ENCODE data around the gene KCNMA1. TPM values are rescaled to one million over a fixed set of nuclear protein-coding genes. Genes with fewer than 3 reads are reported as not detected.

KCNMA1 gene

GRCh38 chr10:76830218-76830617 is 807.4 kb downstream of the KCNMA1 start:
- Histone ChIP-seq H3K4ac (ENCODE audit: low read depth in 1 of 2, low read length in 2 of 2) (no peak overlapping the region), H3K9ac (ENCODE audit: low read length) (no peak overlapping the region), H2BK5ac (ENCODE audit: low read depth, low read length, poor library complexity, severe bottlenecking) (no peak overlapping the region), H3K4me1 (ENCODE audit: control insufficient read depth, insufficient read depth, low read depth, low read length) (no peaks in the 10 kb centered on the region), H3K23ac (ENCODE audit: low read length in 2 of 2) (no peak overlapping the region), H2BK12ac (ENCODE audit: low read length in 2 of 2) (no peak overlapping the region), H2AK5ac (ENCODE audit: low read length, severe bottlenecking) (no peak overlapping the region), H4K8ac (ENCODE audit: low read length) (no peak overlapping the region), H2BK15ac (ENCODE audit: low read depth, poor library complexity, severe bottlenecking) (no peak overlapping the region), H4K91ac (ENCODE audit: low read length) (no peak overlapping the region), H2AFZ (ENCODE audit: low read depth, low read length) (no peak overlapping the region), H3K36me3 (ENCODE audit: control insufficient read depth in 1 of 2, insufficient read depth in 2 of 2, low read depth in 1 of 2, low read length in 2 of 2) (no peaks in the 10 kb centered on the region), H3K4me2 (ENCODE audit: low read length, poor library complexity, severe bottlenecking) (no peak overlapping the region), H3K27me3 (ENCODE audit: control insufficient read depth in 1 of 2, insufficient read depth in 1 of 2, low read length in 2 of 2) (peaks cover 16 to 17% of the 10 kb centered on the region in 2 experiments), H3K9me3 (ENCODE audit: control insufficient read depth, low read length) (no peaks in the 10 kb centered on the region), H3K79me1 (replicated peaks; ENCODE audit: low read length, poor library complexity, severe bottlenecking) (no peaks in the 10 kb centered on the region), H3K18ac (ENCODE audit: low read depth in 1 of 2, low read length in 2 of 2) (no peak overlapping the region), H3K27ac (ENCODE audit: low read length, poor library complexity, severe bottlenecking) (no peak overlapping the region), H3K14ac (ENCODE audit: low read length in 2 of 2) (no peak overlapping the region), H2BK120ac (ENCODE audit: low read depth, low read length) (no peak overlapping the region), H3K4me3 (ENCODE audit: insufficient read depth in 1 of 2, low read depth in 1 of 2, low read length in 2 of 2) (no peak overlapping the region)
- 83% methylated on average over 1 of the region's 1 CpG for WGBS
- no peak for DNase-seq

GRCh38 chr10:76829724-76830123 is 807.9 kb downstream of the KCNMA1 start:
- no peak for DNase-seq
- peaks cover 18 to 22% of the 10 kb centered on the region in 2 experiments for H3K27me3 ChIP-seq (ENCODE audit: control insufficient read depth in 1 of 2, insufficient read depth in 1 of 2, low read length in 2 of 2)
- no peak overlapping the region for H2BK120ac ChIP-seq (ENCODE audit: low read depth, low read length)
- no peak overlapping the region for H2BK12ac ChIP-seq (ENCODE audit: low read length in 2 of 2)
- no peak overlapping the region for H3K4me2 ChIP-seq (ENCODE audit: low read length, poor library complexity, severe bottlenecking)
- no peaks in the 10 kb centered on the region for H3K9me3 ChIP-seq (ENCODE audit: control insufficient read depth, low read length)
- no peak overlapping the region for H3K18ac ChIP-seq (ENCODE audit: low read depth in 1 of 2, low read length in 2 of 2)
- no peak overlapping the region for H4K91ac ChIP-seq (ENCODE audit: low read length)
- no peak overlapping the region for H2AK5ac ChIP-seq (ENCODE audit: low read length, severe bottlenecking)
- H2BK15ac ChIP-seq (ENCODE audit: low read depth, poor library complexity, severe bottlenecking): no peak overlapping the region
- no peak overlapping the region for H3K14ac ChIP-seq (ENCODE audit: low read length in 2 of 2)
- 100% methylated on average over 1 of the region's 2 CpGs for WGBS
- no peak overlapping the region for H3K23ac ChIP-seq (ENCODE audit: low read length in 2 of 2)
- no peaks in the 10 kb centered on the region for H3K79me1 ChIP-seq (replicated peaks; ENCODE audit: low read length, poor library complexity, severe bottlenecking)
- H3K9ac ChIP-seq (ENCODE audit: low read length): no peak overlapping the region
- no peak overlapping the region for H3K4ac ChIP-seq (ENCODE audit: low read depth in 1 of 2, low read length in 2 of 2)
- H4K8ac ChIP-seq (ENCODE audit: low read length): no peak overlapping the region
- no peak overlapping the region for H2AFZ ChIP-seq (ENCODE audit: low read depth, low read length)
- H3K4me1 ChIP-seq (ENCODE audit: control insufficient read depth, insufficient read depth, low read depth, low read length): no peaks in the 10 kb centered on the region
- H3K27ac ChIP-seq (ENCODE audit: low read length, poor library complexity, severe bottlenecking): no peak overlapping the region
- no peaks in the 10 kb centered on the region for H3K36me3 ChIP-seq (ENCODE audit: control insufficient read depth in 1 of 2, insufficient read depth in 2 of 2, low read depth in 1 of 2, low read length in 2 of 2)
- H3K4me3 ChIP-seq (ENCODE audit: insufficient read depth in 1 of 2, low read depth in 1 of 2, low read length in 2 of 2): no peak overlapping the region
- no peak overlapping the region for H2BK5ac ChIP-seq (ENCODE audit: low read depth, low read length, poor library complexity, severe bottlenecking)

Small RNAs within 50 kb of the gene (small RNA-seq; reads per million reads assigned to genes)
- gene ATP5MC1P8 (ENCODE audit: low read depth) (not detected), gene COX6CP15 (ENCODE audit: low read depth) (not detected), gene RF00322 (ENCODE audit: low read depth) (not detected), gene RNA5SP321 (ENCODE audit: low read depth) (not detected)

Measured in mesenchymal stem cell (in vitro differentiated cells and primary cell).